HCEC 1CT (cell line): ENCODE results near the gene GPR68.
A peak's percentile ranks its signal among the peaks of the same experiment; 100 is the strongest.
"Not testable (repeated sequence)": the region's sequence is repeated elsewhere in the genome, so short reads cannot be mapped to it uniquely, and the experiment has no call there.

ENCODE experiments used
- DNase-seq: peaks from one replicate; pipeline ENCODE4 v3.0.0-alpha.2; 2017

The GPR68 gene

GRCh38 chr14:91187271-91187670 lies 57.2 kb downstream of the GPR68 start:
- DNase-seq: no peak

DNA sequence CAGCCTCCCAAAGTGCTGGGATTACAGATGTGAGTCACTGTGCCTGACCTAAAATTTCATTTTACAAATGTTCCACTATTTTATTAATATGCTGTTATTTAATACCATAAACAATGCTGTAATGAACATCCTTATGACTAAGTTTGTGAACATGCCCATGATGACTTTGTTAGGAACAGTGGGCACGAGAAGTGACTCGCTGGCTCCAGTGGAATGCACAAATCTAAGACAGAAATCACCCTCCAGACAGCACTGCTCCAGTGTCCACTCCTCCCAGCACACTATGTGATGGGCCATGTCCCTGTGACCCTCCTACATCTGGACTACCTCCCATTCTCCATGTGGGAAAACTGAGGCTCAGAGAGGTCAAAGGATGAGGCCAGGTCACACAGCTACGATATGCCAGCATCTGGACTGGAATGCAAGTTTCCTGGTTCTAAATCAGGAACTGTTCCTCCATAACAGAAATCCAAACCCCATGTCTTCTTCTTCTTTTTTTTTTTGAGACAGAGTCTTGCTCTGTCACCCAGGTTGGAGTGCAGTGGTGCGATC lies 57.9 kb downstream of the GPR68 start:
- peak; percentile 40 for DNase-seq

DNA sequence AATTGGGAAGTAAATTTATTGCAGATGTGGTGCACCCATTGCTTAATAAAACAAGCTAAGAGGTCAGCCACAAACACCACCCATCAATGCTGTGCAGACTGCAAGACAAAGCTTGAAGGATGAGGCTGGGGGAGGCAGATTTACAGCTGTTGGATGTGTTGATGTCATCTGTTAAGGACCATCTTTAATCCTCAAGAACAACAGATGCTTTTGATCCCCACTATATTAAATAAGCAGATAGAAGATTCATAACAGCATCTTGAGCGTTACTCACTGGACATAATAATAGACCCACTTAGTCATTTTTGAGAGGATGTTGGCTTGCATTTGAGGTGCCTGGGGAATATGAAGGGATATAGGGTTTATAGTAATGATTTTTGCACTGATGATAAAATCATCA lies 58.8 kb downstream of the GPR68 start:
- DNase-seq: peak; percentile 59

DNA sequence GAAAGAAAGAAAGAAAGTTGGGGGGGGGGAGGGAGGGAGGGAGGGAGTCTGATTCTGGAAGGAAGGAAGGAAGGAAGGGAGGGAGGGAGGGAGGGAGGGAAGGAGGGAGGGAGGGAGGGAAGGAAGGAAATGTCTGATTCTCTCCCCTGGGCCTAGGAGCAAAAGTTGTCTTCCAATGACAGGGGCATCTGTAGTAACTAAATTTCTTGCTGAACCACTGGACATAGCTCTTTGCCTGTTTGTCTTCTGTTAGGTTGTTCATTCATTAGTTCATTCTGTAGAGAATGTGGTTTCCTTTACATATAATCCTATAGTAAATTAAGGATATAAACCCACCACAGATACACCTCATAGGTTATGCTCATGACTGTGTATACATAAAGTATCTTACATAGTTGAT lies 59.9 kb downstream of the GPR68 start:
- DNase-seq: no peak

DNA sequence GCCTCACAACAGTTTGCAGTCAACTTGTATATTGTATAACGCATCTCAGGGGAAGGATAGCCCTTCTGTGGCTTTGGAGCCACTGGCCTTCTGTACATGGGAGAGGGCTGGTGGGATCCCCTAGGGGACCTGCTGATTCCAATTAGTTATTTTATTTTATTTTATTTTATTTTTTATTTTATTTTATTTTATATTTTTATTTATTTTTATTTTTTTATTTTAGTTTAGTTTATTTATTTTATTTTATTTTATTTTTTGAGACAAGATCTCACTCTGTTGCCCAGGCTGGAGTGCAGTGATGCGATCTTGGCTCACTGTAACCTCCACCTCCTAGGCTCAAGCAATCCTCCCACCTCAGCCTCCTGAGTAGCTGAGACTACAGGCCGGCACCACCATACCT lies 61.8 kb downstream of the GPR68 start:
- not testable (repeated sequence) for DNase-seq
